Muscle of leg (tissue), 11 donors: ENCODE results near the gene ASPDH. TPM values are rescaled to one million over a fixed set of nuclear protein-coding genes. Genes with fewer than 3 reads are reported as not detected.

Experiments used
- DNase-seq: peaks from one replicate; pipeline ENCODE4 v3.0.0; 2013
- H3K27ac ChIP-seq: one replicate; pipeline ENCODE4 v1.5.1; 2013; ENCODE audit warnings: mild to moderate bottlenecking, low read length, control low read depth
- H3K27me3 ChIP-seq: one replicate; pipeline ENCODE4 v1.6.1; 2013; ENCODE audit warnings: low read length; ENCODE audit not compliant: control insufficient read depth, insufficient read depth
- H3K36me3 ChIP-seq: one replicate; pipeline ENCODE4 v1.6.1; 2013; ENCODE audit warnings: low read length; ENCODE audit not compliant: control insufficient read depth, insufficient read depth
- H3K4me1 ChIP-seq: one replicate; pipeline ENCODE4 v1.6.1; 2013; ENCODE audit warnings: low read length; ENCODE audit not compliant: control insufficient read depth, insufficient read depth
- H3K4me3 ChIP-seq: one replicate; pipeline ENCODE4 v1.5.1; 2013; ENCODE audit warnings: low read length, control low read depth
- H3K9me3 ChIP-seq: replicated peaks from 2 replicates; pipeline ENCODE4 v1.6.1; 2013; ENCODE audit warnings: low read depth, low read length; ENCODE audit not compliant: control insufficient read depth
- WGBS: methylation state at CpG from one replicate; pipeline ENCODE4 v1.1.5; 2013; ENCODE audit warnings: missing lambda C conversion rate; ENCODE audit not compliant: insufficient coverage; 5-methylcytosine and 5-hydroxymethylcytosine counted together
- polyA plus RNA-seq, 8 donors: library from polyadenylated mRNA; unstranded; fragments of 120-200 nt; gene quantifications; one replicate each; pipeline versions ENCODE4 v1.2.1 to v1.2.3, GENCODE V29; 2013; ENCODE audit warnings: inconsistent platforms in 1 of 8, low replicate concordance in 1 of 8; ENCODE audit not compliant: insufficient read length in 8 of 8, insufficient read depth in 1 of 8
- total RNA-seq: library from RNA; stranded (reverse); fragments of 120-200 nt; gene quantifications from one replicate; pipeline ENCODE4 v1.2.4, GENCODE V29; 2013

ASPDH gene
- total and polyA plus RNA-seq, 9 donors: 0.27 to 1.2 (median 0.64) TPM; not detected in 1

- H3K4me3 ChIP-seq: peak overlapping the region; percentile 57
- H3K36me3 ChIP-seq: no peaks in the 10 kb centered on the region
- WGBS: 49% methylated on average over 13 of the region's 30 CpGs
- H3K4me1 ChIP-seq: peaks cover 28% of the 10 kb centered on the region
- no peaks in the 10 kb centered on the region for H3K9me3 ChIP-seq
- H3K27ac ChIP-seq: peak overlapping the region; percentile 90
- peak; percentile 79 for DNase-seq
- H3K27me3 ChIP-seq: peaks cover 12% of the 10 kb centered on the region
Observed at GRCh38 chr19:50496189-50497021, 17.3 kb downstream of the ASPDH start.

GRCh38 chr19:50495020-50495531 is 18.6 kb downstream of the ASPDH start:
- H3K27ac ChIP-seq: no peak overlapping the region
- no peaks in the 10 kb centered on the region for H3K36me3 ChIP-seq
- 89% methylated on average over 2 of the region's 5 CpGs for WGBS

GRCh38 chr19:50494186-50495019 is 19.3 kb downstream of the ASPDH start:
- 100% methylated on average over 1 of the region's 7 CpGs for WGBS
- Histone ChIP-seq H3K4me1 (peaks cover 35% of the 10 kb centered on the region), H3K4me3 (no peak overlapping the region), H3K27ac (peak overlapping the region; percentile 35), H3K9me3 (no peaks in the 10 kb centered on the region), H3K27me3 (peaks cover 9% of the 10 kb centered on the region), H3K36me3 (no peaks in the 10 kb centered on the region)
- DNase-seq: no peak

More at GRCh38 chr19:50495020-50495531, 18.6 kb downstream of the ASPDH start:
- no peak overlapping the region for H3K4me3 ChIP-seq
- H3K27me3 ChIP-seq: peaks cover 11% of the 10 kb centered on the region
- DNase-seq: no peak
- H3K9me3 ChIP-seq: no peaks in the 10 kb centered on the region
- peaks cover 29% of the 10 kb centered on the region for H3K4me1 ChIP-seq

GRCh38 chr19:50493171-50493570 is 20.5 kb downstream of the ASPDH start:
- WGBS: 40% methylated on average over 5 of the region's 8 CpGs
- no peak for DNase-seq
- Histone ChIP-seq H3K4me1 (peaks cover 46% of the 10 kb centered on the region), H3K9me3 (no peaks in the 10 kb centered on the region), H3K4me3 (no peak overlapping the region), H3K27me3 (peaks cover 6% of the 10 kb centered on the region), H3K36me3 (no peaks in the 10 kb centered on the region), H3K27ac (no peak overlapping the region)

- Histone ChIP-seq H3K9me3 (no peaks in the 10 kb centered on the region), H3K4me1 (peaks cover 48% of the 10 kb centered on the region), H3K36me3 (peaks cover 1% of the 10 kb centered on the region), H3K27ac (peak overlapping the region; percentile 83), H3K4me3 (no peak overlapping the region), H3K27me3 (peaks cover 6% of the 10 kb centered on the region)
- 8% methylated on average over 9 of the region's 12 CpGs for WGBS
- DNase-seq: peak; percentile 64
Observed at GRCh38 chr19:50492303-50493052, 21.2 kb downstream of the ASPDH start.

GRCh38 chr19:50490991-50491472 is 22.7 kb downstream of the ASPDH start:
- H3K4me1 ChIP-seq: peaks cover 47% of the 10 kb centered on the region
- peak overlapping the region; percentile 83 for H3K27ac ChIP-seq
- H3K36me3 ChIP-seq: peaks cover 14% of the 10 kb centered on the region
- DNase-seq: peak; percentile 94
- 6% methylated on average over 26 of the region's 26 CpGs for WGBS
- peaks cover 7% of the 10 kb centered on the region for H3K9me3 ChIP-seq
- H3K27me3 ChIP-seq: peaks cover 8% of the 10 kb centered on the region
- peak overlapping the region; percentile 20 for H3K4me3 ChIP-seq

GRCh38 chr19:50490411-50490811 is 23.3 kb downstream of the ASPDH start:
- DNase-seq: no peak
- Histone ChIP-seq H3K27me3 (peaks cover 8% of the 10 kb centered on the region), H3K9me3 (peaks cover 7% of the 10 kb centered on the region), H3K27ac (peak overlapping the region; percentile 82), H3K36me3 (peaks cover 14% of the 10 kb centered on the region), H3K4me3 (no peak overlapping the region), H3K4me1 (peaks cover 47% of the 10 kb centered on the region)
- WGBS: 90% methylated on average over 9 of the region's 18 CpGs

- H3K4me1 ChIP-seq: peaks cover 47% of the 10 kb centered on the region
- H3K4me3 ChIP-seq: peak overlapping the region; percentile 27
- DNase-seq: peak; percentile 83
- H3K27me3 ChIP-seq: peaks cover 8% of the 10 kb centered on the region
- peak overlapping the region; percentile 76 for H3K27ac ChIP-seq
- WGBS: 20% methylated on average over 21 of the region's 24 CpGs
- peaks cover 7% of the 10 kb centered on the region for H3K9me3 ChIP-seq
- peaks cover 14% of the 10 kb centered on the region for H3K36me3 ChIP-seq
Observed at GRCh38 chr19:50489461-50490011, 24.2 kb downstream of the ASPDH start.

GRCh38 chr19:50488389-50489194 is 25.1 kb downstream of the ASPDH start:
- Histone ChIP-seq H3K9me3 (peaks cover 7% of the 10 kb centered on the region), H3K27me3 (peaks cover 8% of the 10 kb centered on the region), H3K27ac (peak overlapping the region; percentile 76), H3K4me3 (peak overlapping the region; percentile 27), H3K36me3 (peaks cover 17% of the 10 kb centered on the region), H3K4me1 (peaks cover 48% of the 10 kb centered on the region)
- 11% methylated on average over 13 of the region's 13 CpGs for WGBS
- DNase-seq: peak; percentile 64
